ENCODE results near the gene INF2.

GRCh38 chr14:104717646-104718045, 28.2 kb downstream of the INF2 start:
- TF ChIP-seq, protein P1, sequence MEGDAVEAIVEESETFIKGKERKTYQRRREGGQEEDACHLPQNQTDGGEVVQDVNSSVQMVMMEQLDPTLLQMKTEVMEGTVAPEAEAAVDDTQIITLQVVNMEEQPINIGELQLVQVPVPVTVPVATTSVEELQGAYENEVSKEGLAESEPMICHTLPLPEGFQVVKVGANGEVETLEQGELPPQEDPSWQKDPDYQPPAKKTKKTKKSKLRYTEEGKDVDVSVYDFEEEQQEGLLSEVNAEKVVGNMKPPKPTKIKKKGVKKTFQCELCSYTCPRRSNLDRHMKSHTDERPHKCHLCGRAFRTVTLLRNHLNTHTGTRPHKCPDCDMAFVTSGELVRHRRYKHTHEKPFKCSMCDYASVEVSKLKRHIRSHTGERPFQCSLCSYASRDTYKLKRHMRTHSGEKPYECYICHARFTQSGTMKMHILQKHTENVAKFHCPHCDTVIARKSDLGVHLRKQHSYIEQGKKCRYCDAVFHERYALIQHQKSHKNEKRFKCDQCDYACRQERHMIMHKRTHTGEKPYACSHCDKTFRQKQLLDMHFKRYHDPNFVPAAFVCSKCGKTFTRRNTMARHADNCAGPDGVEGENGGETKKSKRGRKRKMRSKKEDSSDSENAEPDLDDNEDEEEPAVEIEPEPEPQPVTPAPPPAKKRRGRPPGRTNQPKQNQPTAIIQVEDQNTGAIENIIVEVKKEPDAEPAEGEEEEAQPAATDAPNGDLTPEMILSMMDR (IDR thresholded peaks at IDR 0.05) = no peak
- TF ChIP-seq POLR2AphosphoS5 (IDR thresholded peaks at IDR 0.05) (no peak), POLR2A (IDR thresholded peaks at IDR 0.05) (no peak)

Measured in gastroesophageal sphincter (tissue), 3 donors.